GM12878 (cell line): ENCODE results near the gene LRIG2. TPM values are rescaled to one million over a fixed set of nuclear protein-coding genes. Genes with fewer than 3 reads are reported as not detected.

Experiments
- ATAC-seq: fragments of 200-7000 bp; cut with Tn5 transposase; 3 replicates; pipeline ENCODE4 v1.9.1; 2020; ENCODE audit warnings: mild to moderate bottlenecking, moderate library complexity
- BruUV-seq: library from RNA; stranded (reverse); fragments of 400-500 nt; replicated peaks from 2 replicates; lab custom pipeline; 2021; lab: Mats Ljungman, UMichigan
- CTCF ChIA-PET: fragments of 300-600 bp; sonication (Branson Sonifier 250); formaldehyde crosslinking; extraction: SDS; loops from one replicate; lab custom pipeline; 2021; ENCODE audit warnings: inconsistent platforms; lab: Yijun Ruan, JAX
- POLR2A ChIA-PET: fragments of 350-600 bp; formaldehyde crosslinking; extraction: SDS; loops from one replicate; lab custom pipeline; 2021; ENCODE audit warnings: inconsistent platforms; lab: Charles Lee
- RAD21 ChIA-PET: fragments of 300-600 bp; sonication (Branson Sonifier 250); formaldehyde crosslinking; loops from one replicate; lab custom pipeline; 2023; ENCODE audit warnings: antibody characterized with exemption; ENCODE audit not compliant: unreplicated experiment; lab: Charles Lee
- SMC1A ChIA-PET: fragments of 300-600 bp; sonication (Branson Sonifier 250); formaldehyde crosslinking; loops from one replicate; lab custom pipeline; 2023; ENCODE audit not compliant: unreplicated experiment, uncharacterized antibody; lab: Charles Lee
- DNase-seq: peaks from one replicate; pipeline ENCODE4 v3.0.0-alpha.2; 2011; ENCODE audit warnings: low read depth, low spot score
- FAIRE-seq: peaks from 3 replicates; lab custom pipeline; 2011; peaks lifted over from hg19 to GRCh38; lab: Jason Lieb, UNC
- H2AFZ ChIP-seq: 2 replicates; pipeline ENCODE4 v1.6.0; 2011; ENCODE audit warnings: low read depth, low read length, control low read depth; ENCODE audit not compliant: control insufficient read depth
- H3K27ac ChIP-seq: 2 replicates; pipeline ENCODE4 v1.5.1; 2011; ENCODE audit warnings: control low read depth; ENCODE audit not compliant: control insufficient read depth, insufficient read depth
- H3K27me3 ChIP-seq, 2 experiments: replicated peaks in 1 of 2; 2 replicates each; pipeline versions ENCODE4 v1.6.0 to v1.6.1; 2011; ENCODE audit warnings: low read length in 1 of 2; ENCODE audit not compliant: control insufficient read depth in 2 of 2, insufficient read depth in 2 of 2
- H3K36me3 ChIP-seq, 2 experiments: 2 replicates each; pipeline ENCODE4 v1.5.1; 2011; ENCODE audit warnings: low read length in 1 of 2; ENCODE audit not compliant: control insufficient read depth in 2 of 2, insufficient read depth in 2 of 2
- H3K4me1 ChIP-seq: 2 replicates; pipeline ENCODE4 v1.6.1; 2011; ENCODE audit warnings: mild to moderate bottlenecking, low read length, moderate library complexity, mixed read lengths; ENCODE audit not compliant: control insufficient read depth, insufficient read depth
- H3K4me2 ChIP-seq: 2 replicates; pipeline ENCODE4 v1.6.0; 2011; ENCODE audit warnings: control low read depth; ENCODE audit not compliant: control insufficient read depth, insufficient read depth
- H3K4me3 ChIP-seq: fragments of 200-600 bp; sonication (generic); 2 replicates; pipeline ENCODE4 v1.5.1; 2016
- H3K79me2 ChIP-seq: 2 replicates; pipeline ENCODE4 v1.6.0; 2011; ENCODE audit warnings: low read length; ENCODE audit not compliant: control insufficient read depth, insufficient read depth
- H3K9ac ChIP-seq: 2 replicates; pipeline ENCODE4 v1.8.0; 2011; ENCODE audit warnings: low read length, control low read depth, mixed read lengths; ENCODE audit not compliant: control insufficient read depth, insufficient read depth
- H3K9me3 ChIP-seq: replicated peaks from 3 replicates; pipeline ENCODE4 v1.5.1; 2011; ENCODE audit warnings: mild to moderate bottlenecking, low read length; ENCODE audit not compliant: control insufficient read depth, insufficient read depth
- H4K20me1 ChIP-seq: 2 replicates; pipeline ENCODE4 v1.6.0; 2011; ENCODE audit not compliant: control insufficient read depth, insufficient read depth
- BHLHE40 ChIP-seq, 2 experiments: fragments of 450-650 bp in 1 of 2; IDR thresholded peaks; 2 replicates each; pipeline ENCODE4 v1.6.1; 2011 to 2017; ENCODE audit warnings: low read depth in 2 of 2, borderline replicate concordance in 1 of 2, improper control_type of control experiment in 1 of 2, low read length in 1 of 2, mild to moderate bottlenecking in 1 of 2
- E2F4 ChIP-seq: IDR thresholded peaks from 2 replicates; pipeline ENCODE4 v1.6.1; 2012; ENCODE audit warnings: low read depth, low read length, improper control_type of control experiment
- EP300 ChIP-seq, 2 experiments: fragments of 150-350 bp in 1 of 2; IDR thresholded peaks; 2 replicates each; pipeline ENCODE4 v1.6.1; 2011 to 2012; ENCODE audit warnings: low read depth in 2 of 2, low read length in 2 of 2, borderline replicate concordance in 1 of 2, improper control_type of control experiment in 1 of 2, inconsistent platforms in 1 of 2; ENCODE audit not compliant: control insufficient read depth in 1 of 2
- IKZF2 ChIP-seq, 2 experiments: fragments of 450-650 bp; IDR thresholded peaks; 2 replicates each; pipeline ENCODE4 v1.6.1; 2017; ENCODE audit warnings: mild to moderate bottlenecking in 2 of 2, moderate library complexity in 2 of 2
- RBBP5 ChIP-seq: fragments of 200-600 bp; sonication (generic); conservative IDR thresholded peaks from 2 replicates; pipeline ENCODE4 v1.6.1; 2016
- STAT1 ChIP-seq: fragments of 450-650 bp; conservative IDR thresholded peaks from 2 replicates; pipeline ENCODE4 v1.6.1; 2014; ENCODE audit warnings: antibody characterized with exemption, mild to moderate bottlenecking
- TAF1 ChIP-seq: IDR thresholded peaks from 2 replicates; pipeline ENCODE4 v1.6.1; 2011; ENCODE audit warnings: mild to moderate bottlenecking, low read depth, low read length, borderline replicate concordance
- ZNF24 ChIP-seq: fragments of 450-650 bp; IDR thresholded peaks from 2 replicates; pipeline ENCODE4 v1.6.1; 2017; ENCODE audit warnings: antibody characterized with exemption, mild to moderate bottlenecking
- in situ Hi-C: fragments of 300-500 bp; cut with MboI; formaldehyde crosslinking; loops from 9 replicates; pipeline ENCODE4 v1.14.3; 2018; ENCODE audit warnings: mixed read lengths
- intact Hi-C: fragments of 100-400 bp; cut with micrococcal nuclease; formaldehyde crosslinking; loops from one replicate; pipeline ENCODE4 v1.14.2; 2022; ENCODE audit not compliant: unreplicated experiment
- polyA plus RNA-seq, 11 experiments: library from polyadenylated mRNA; depleted of rRNA in 4 of 11; unstranded in 6 of 11; stranded (reverse) in 5 of 11; fragments of >200 nt; fragmentation: Nextera tagmentation in 4 of 11; fragmentation: Illumina TruSeq in 1 of 11; extraction: Ambion mirVana in 4 of 11; extraction: Trizol in 1 of 11; gene quantifications; 1 replicate in 1 of 11; 2 replicates in 10 of 11; pipeline versions ENCODE4 v1.2.1 to v1.2.3, GENCODE V29; 2011 to 2016; ENCODE audit warnings: inconsistent platforms in 2 of 11, missing spikeins in 2 of 11, low read depth in 1 of 11
- total RNA-seq, 4 experiments: library from RNA; depleted of rRNA in 3 of 4; stranded (reverse); fragments of >200 nt in 3 of 4; fragmentation: Illumina TruSeq in 1 of 4; extraction: Trizol in 1 of 4; gene quantifications; 2 replicates each; pipeline versions ENCODE4 v1.2.1 to v1.2.3, GENCODE V29; 2013 to 2021

Gene LRIG2
- total and polyA plus RNA-seq, 10 of the 15 experiments (the other 5 are each of a cell fraction or from before 2014, with no cell fraction given), result 0.77 to 11.8 (median 5.1) TPM

- no peak for DNase-seq
- Histone ChIP-seq H3K4me2 (no peak overlapping the region), H2AFZ (no peak overlapping the region), H3K27me3 (no peaks in the 10 kb centered on the region), H3K9me3 (no peaks in the 10 kb centered on the region), H3K4me3 (no peak overlapping the region), H3K27ac (no peak overlapping the region), H3K79me2 (no peaks in the 10 kb centered on the region), H3K9ac (no peak overlapping the region), H4K20me1 (no peaks in the 10 kb centered on the region), H3K4me1 (no peaks in the 10 kb centered on the region), H3K36me3 (peaks cover 2 to 38% of the 10 kb centered on the region in 2 experiments)
- POLR2A ChIA-PET, result no interaction called here
- RAD21 ChIA-PET, result no interaction called here
- TF ChIP-seq STAT1 (no peak), RBBP5 (no peak), IKZF2 (IDR thresholded peaks at IDR 0.05) (no peak), TAF1 (no peak), E2F4 (no peak), EP300 (IDR thresholded peaks at IDR 0.05; ENCODE audit: borderline replicate concordance in 1 of 2, control insufficient read depth in 1 of 2, low read depth in 2 of 2, low read length in 2 of 2) (no peak), BHLHE40 (IDR thresholded peaks at IDR 0.05; ENCODE audit: borderline replicate concordance in 1 of 2, low read depth in 2 of 2, low read length in 1 of 2) (no peak), ZNF24 (no peak)
- in situ Hi-C loops (no loop called here), intact Hi-C loops (no loop called here)
- FAIRE-seq, result no peak
- CTCF ChIA-PET, result no interaction called here
- SMC1A ChIA-PET, result no interaction called here
- BruUV-seq, result no TSS peak
- no peak for ATAC-seq
Observed at GRCh38 chr1:113101588-113101987, 28.6 kb downstream of the LRIG2 start.
